Cardiac septum (tissue), 1 donor: Measurements from ENCODE around the gene SIGLEC8. TPM values are rescaled to one million over a fixed set of nuclear protein-coding genes. Genes with fewer than 3 reads are reported as not detected.
"Not testable (repeated sequence)": the region's sequence is repeated elsewhere in the genome, so short reads cannot be mapped to it uniquely, and the experiment has no call there.

Source experiments
- DNase-seq: peaks from one replicate; pipeline ENCODE4 v3.0.0-alpha.2; 2020; ENCODE audit warnings: low spot score
- intact Hi-C: fragments of 100-400 bp; cut with DNase I; formaldehyde crosslinking; loops from one replicate; pipeline ENCODE4 v1.14.0; 2022
- total RNA-seq: library from RNA; stranded (reverse); fragmentation: NEBNext Ultra II Directional; extraction: Animal tissue kit (Norgen Biotek cat#: 25700); gene quantifications from one replicate; pipeline ENCODE4 v1.2.1, GENCODE V29; 2021
- donor health status: DM: no; HTN: no; CAD: no.

SIGLEC8 gene
- total RNA-seq, 1 donor from 2014 or later = not detected

DNA sequence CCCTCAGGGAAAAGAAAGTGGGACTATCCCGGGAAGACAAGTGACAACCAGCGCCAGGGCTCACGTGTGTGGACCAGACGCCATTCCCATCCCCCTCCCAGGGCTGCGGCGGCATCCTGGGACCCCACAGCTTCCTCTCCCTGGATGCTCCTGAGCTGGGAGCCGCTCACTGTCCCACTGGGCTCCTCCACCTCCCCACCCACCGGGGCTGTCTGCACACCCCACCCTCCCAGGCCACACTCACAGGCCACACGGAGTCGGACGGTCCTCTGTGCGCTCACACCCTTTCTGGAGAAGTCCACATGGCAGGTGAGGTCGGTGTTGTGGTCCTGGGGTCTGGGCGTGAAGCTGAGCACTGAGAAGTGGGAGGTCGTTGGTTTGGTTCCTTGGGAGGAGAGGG is 41.8 kb downstream of the SIGLEC8 start:
- intact Hi-C loops, DNase-seq: not testable (repeated sequence)

DNA sequence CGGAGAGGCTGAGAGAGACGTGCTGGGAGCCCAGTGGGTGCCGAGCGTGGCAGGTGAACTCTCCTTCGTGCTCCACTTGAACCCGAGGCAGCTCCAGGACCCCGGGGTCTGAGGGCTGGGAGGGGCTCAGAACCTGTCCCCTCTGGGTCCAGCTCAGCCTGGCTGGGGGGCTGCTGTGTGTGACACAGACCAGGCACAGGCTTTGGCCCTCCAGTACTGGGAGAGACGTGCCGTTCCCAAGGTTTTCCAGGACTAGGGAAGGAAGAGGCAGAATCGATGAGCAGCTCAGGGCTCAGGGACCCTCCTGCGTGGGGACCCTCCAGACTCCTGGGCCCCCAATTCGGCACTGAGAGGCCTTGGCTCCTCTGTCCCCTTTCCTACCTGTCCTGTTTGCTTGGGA is 43.1 kb downstream of the SIGLEC8 start:
- intact Hi-C loops = no loop called here

DNA sequence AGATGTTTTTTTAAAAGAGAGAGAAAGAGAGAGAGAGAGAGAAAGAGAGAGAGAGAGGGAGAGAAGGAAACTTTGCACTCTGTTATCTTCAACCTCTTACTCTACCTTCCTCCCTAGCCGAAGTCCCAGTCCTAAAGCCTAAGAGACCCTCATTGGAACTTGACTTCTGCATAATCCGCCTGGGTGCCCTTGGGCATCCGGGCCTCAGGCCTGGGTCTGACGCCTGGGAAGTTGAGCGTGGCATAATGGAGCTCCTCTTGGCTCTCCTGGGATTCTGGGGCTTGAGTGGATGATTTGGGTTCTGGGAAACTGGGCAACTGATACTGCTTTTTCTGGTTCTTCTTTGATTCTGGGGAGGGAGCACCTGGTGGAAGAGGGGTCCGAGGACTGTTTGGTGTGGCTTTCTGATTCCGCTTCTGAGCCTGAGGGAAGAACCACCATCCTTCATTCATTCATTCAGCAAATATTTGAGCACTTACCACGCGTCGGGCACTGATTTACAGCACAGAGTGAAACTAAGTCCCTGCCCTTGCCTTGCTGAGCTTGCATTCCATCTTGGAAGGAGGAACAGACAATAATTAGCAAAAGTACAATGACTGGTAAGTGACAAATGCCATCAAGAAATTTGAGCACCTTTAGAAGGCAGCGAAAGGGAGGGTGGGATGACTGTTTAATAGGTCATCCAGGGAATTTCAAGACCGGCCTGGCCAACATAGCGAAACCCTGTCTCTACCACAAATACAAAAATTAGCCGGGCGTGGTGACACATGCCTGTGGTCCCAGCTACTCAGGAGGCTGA is 47.1 kb downstream of the SIGLEC8 start:
- DNase-seq = no peak
- intact Hi-C loops = no loop called here

More for the DNA sequence above, 43.1 kb downstream of the SIGLEC8 start:
- no peak for DNase-seq

- intact Hi-C loops = no loop called here
- no peak for DNase-seq
Measured at GRCh38 chr19:51407511-51408131, 50.6 kb downstream of the SIGLEC8 start.

DNA sequence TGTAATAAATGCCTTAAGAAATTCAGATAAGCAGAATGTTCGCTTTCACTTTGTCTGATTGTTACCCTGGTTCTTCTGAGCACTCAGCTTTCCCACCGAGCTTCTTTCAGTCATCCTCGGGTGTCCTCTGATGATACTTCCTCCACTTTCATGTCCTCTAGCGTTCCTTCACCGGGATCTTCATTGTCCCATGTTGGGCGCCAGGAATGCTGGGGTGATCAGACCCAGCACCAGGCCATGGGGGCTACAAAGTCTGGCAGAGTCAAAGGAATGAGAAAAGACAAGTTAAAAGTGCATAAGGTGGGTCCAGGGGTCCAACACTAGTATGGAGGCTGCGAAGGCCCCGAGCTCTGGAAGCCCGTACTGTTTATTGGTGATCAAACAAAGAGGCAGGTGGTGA is 56.1 kb downstream of the SIGLEC8 start:
- no peak for DNase-seq
- intact Hi-C loops = no loop called here

Other genes with a start within 250 kb of the SIGLEC8 start
- gene CD33, start 233.4 kb downstream of the SIGLEC8 start, total RNA-seq = 1.4 TPM
- not detected for gene SIGLECL1, start 207.4 kb downstream of the SIGLEC8 start, total RNA-seq
- gene IGLON5, start 146.8 kb downstream of the SIGLEC8 start, total RNA-seq = not detected
- gene VSIG10L, start 116.3 kb downstream of the SIGLEC8 start, total RNA-seq = 0.86 TPM
- 180 TPM for gene ETFB, start 92.1 kb downstream of the SIGLEC8 start, total RNA-seq
- 1.0 TPM for gene CLDND2, start 89.5 kb downstream of the SIGLEC8 start, total RNA-seq
- gene NKG7, start 85.8 kb downstream of the SIGLEC8 start, total RNA-seq = 3.6 TPM
- not detected for gene LIM2, start 70.5 kb downstream of the SIGLEC8 start, total RNA-seq
- gene C19orf84, start 67.9 kb downstream of the SIGLEC8 start, total RNA-seq = not detected
- 0.30 TPM for gene SIGLEC10, start 40.8 kb downstream of the SIGLEC8 start, total RNA-seq
- gene CEACAM18, start 20.1 kb upstream of the SIGLEC8 start, total RNA-seq = not detected
- not detected for gene SIGLEC12, start 43.3 kb upstream of the SIGLEC8 start, total RNA-seq
- 0.22 TPM for gene SIGLEC6, start 73.2 kb upstream of the SIGLEC8 start, total RNA-seq
- gene ZNF175, start 112.8 kb upstream of the SIGLEC8 start, total RNA-seq = 7.8 TPM
- 0.94 TPM for gene SIGLEC5, start 171.9 kb upstream of the SIGLEC8 start, total RNA-seq
- 1.2 TPM for gene SIGLEC14, start 188.4 kb upstream of the SIGLEC8 start, total RNA-seq
- 14.7 TPM for gene SPACA6, start 234.9 kb upstream of the SIGLEC8 start, total RNA-seq